Medulla oblongata (tissue), 1 donor: Measurements from ENCODE around the gene NSD2.
A peak's percentile ranks its signal among the peaks of the same experiment; 100 is the strongest.
"Not testable (repeated sequence)": the region's sequence is repeated elsewhere in the genome, so short reads cannot be mapped to it uniquely, and the experiment has no call there.

Experiments
- DNase-seq: peaks from one replicate; pipeline ENCODE4 v3.0.0-alpha.2; 2015; ENCODE audit errors: extremely low spot score

The NSD2 gene

DNA sequence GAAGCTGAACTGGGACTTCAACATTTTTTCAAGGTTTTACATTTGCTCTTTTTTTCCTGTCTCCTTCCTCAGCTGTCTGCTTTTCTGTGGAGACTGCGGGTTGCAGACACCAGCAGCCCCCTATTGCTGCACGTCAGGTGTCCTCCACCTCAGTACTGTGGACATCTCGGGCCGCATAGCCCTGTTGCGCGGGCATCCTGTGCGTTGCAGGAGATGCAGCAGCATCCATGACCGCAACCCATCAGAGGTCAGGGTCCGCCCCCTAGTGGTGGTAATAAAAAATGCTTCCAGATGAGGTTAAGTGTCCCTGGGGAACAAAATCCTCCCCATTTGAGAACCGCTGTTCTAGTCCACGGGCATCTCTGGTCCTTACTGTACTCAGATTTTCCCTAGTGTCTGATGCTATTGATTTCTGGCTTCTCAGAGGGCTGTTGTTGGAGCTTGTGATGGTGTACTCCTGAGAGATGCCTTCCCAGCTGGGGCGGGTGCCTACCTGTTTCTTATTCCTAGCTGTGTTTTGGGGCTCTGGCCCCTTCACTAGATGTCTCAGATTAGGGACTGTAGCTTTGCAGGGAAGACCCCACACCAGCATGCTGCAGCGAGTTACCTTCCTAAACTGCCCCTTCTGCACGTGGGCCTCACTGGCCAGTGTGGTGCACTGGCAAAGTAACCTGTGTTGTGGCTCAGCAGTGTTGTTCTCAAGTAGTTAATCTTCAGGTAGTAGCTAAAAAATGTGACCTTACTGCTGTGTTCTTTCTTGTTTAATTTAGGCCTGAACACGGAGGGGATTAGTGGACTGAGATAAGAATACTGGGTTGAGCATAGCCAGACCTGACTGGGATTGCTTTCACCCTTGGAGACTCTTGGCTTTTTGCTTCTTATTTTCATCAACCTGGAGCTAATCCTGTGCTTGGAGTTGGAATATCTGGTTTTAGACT is 28.2 kb downstream of the NSD2 start:
- peak; percentile 85 for DNase-seq

DNA sequence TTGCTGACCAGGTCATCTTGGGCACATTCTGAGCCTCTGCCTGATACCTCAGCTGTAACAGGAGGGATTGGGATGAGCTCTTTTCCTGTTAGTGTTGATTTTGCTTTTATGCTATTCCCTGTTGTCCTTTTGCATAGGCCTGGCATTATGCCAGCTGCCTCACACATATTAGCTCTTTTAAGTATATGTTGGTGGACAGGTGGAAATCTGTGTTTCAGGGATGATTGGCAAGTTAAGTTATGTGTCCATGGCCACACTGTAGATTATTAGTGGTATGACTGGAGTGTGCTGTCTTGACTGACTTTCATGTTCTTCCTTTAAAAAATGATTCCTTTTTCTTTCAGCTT is 28.9 kb downstream of the NSD2 start:
- no peak for DNase-seq

DNA sequence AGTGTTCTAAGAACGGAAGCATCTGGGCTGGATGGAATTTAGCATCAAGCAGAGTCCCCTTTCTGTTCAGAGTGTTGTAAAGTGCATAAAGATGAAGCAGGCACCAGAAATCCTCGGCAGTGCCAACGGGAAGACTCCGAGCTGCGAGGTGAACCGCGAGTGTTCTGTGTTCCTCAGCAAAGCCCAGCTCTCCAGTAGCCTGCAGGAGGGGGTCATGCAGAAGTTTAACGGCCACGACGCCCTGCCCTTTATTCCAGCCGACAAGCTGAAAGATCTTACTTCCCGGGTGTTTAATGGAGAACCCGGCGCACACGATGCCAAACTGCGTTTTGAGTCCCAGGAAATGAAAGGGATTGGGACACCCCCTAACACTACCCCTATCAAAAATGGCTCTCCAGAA is 29.4 kb downstream of the NSD2 start:
- DNase-seq, result no peak

DNA sequence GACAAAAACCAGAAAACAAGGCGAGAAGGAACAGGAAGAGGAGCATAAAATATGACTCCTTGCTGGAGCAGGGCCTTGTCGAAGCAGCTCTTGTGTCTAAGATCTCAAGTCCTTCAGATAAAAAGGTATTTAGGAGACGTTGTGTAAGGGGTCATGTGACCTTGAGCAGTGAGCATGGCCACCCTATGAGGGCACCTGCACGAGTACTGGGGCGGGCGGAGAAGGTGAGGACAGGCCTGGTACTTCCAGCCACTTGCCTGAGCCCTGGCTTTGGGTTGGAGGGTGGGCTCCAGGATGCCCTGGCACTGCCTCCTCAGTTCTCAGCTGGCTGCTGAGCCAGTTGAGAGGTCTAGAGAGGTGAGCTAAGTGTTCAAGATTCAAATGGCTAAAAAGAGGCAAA is 29.9 kb downstream of the NSD2 start:
- DNase-seq, result no peak

DNA sequence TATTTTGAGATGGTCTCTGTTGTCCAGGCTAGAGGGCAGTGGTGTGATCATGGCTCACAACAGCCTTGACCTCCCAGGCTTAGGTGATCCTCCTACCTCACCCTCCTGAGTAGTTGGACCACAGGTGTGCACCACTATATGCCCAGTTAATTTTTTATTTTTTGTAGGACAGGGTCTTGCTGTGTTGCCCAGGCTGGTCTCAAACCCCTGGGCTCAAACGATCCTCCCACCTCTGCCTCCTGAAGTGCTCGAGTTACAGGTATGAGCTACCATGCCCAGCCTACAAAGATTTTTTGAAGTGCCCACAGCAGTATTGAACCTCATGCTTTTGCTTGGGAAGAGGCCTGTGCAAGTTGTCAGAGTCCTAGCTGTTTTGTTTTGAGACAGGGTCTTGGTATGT is 31.1 kb downstream of the NSD2 start:
- DNase-seq, result no peak

DNA sequence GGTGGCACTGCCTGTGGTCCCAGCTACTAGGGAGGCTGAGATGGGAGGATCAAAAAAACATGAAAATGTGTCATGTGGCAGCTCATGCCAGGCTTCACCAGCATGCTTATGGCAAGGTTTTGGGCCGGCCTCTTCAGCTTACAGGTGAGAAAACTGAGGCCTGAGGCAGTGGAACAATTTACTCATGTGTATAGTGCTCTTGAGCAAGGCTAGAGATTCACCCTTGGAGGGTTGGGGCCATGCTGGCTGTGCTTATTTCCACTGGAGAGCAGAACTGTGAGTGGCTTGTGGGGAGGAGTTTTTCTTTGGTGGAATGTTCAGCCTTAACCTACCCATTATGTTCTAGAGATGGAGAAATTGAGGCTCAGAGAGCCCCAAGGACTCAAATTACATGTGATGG is 31.8 kb downstream of the NSD2 start:
- DNase-seq, result no peak

DNA sequence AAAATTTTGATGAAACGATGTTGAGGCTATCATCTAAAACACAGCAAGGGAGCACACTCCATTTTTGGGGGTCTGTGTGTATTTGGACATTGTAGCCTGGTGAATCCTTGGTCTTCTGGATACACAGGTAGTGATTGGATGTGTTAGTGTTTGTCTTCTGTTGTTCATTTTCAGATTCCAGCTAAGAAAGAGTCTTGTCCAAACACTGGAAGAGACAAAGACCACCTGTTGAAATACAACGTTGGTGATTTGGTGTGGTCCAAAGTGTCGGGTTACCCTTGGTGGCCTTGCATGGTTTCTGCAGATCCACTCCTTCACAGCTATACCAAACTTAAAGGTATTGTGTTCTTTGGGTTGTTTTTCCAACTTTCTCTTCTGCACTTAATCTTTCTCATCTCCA is 32.8 kb downstream of the NSD2 start:
- DNase-seq, result no peak

DNA sequence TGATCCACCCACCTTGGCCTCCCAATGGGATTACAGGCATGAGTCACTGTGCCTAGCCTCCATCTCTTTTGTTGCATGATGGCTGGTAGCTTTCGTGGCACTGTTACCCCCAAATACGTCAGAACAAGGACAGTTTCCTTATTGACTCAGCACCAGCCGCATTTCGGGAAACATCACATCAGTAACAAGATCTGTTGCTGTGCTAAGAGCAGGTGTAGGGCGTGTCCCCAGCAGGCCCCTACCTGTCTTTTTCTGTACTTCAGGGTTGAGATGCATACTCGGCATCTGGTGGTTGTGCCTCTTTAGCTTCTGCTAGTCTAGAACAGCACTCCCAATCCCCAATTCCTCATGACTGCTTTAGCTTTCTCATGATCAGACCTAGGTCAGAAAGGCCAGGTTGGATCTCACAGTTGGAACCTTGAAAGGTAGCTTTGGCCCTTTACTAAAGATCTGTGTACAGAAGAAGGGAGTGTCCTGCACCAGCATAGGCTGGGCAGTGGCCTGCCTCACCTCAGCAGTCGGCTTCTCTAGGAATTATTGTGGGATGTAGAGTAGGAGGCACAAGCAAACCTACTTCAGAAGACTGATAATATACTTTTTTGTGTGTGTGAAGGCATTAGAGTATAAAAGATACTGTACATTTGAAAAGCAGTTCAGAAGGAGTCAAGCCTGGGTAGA is 36.8 kb downstream of the NSD2 start:
- no peak for DNase-seq

DNA sequence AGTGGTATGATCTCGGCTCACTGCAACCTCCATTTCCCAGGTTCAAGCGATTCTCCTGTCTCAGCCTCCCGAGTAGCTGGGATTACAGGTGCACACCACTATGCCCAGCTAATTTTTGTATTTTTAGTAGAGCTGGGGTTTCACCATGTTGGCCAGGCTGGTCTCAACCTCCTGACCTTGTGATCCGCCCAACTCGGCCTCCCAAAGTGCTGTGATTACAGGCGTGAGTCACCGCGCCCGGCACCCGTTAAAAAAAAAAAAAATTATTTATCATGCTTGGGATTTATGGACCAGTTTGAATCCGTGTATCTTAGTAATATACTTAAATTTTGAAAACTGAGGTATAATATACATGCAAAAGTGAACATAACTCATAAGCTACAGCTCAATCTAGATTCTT is 38.5 kb downstream of the NSD2 start:
- not testable (repeated sequence) for DNase-seq

DNA sequence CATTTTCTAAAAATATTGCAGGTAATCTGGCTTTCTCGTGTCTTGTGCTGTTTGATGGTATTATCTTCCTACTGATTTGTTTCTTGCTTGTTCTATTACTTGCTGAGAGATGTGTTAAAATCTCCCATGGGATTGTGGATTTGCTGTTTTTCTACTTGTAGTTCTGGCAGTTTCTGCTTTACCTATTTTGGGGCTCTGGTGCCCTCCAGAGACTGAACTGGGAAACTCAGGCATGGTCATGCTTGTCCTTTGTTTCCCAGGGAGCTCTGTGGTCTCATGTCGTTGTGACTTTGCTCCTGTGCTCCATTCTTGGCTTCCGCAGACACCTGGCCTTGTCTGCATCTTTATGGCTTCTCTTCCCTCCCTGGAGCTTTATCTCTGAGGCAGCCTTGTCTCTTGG is 39.5 kb downstream of the NSD2 start:
- peak; percentile 83 for DNase-seq

DNA sequence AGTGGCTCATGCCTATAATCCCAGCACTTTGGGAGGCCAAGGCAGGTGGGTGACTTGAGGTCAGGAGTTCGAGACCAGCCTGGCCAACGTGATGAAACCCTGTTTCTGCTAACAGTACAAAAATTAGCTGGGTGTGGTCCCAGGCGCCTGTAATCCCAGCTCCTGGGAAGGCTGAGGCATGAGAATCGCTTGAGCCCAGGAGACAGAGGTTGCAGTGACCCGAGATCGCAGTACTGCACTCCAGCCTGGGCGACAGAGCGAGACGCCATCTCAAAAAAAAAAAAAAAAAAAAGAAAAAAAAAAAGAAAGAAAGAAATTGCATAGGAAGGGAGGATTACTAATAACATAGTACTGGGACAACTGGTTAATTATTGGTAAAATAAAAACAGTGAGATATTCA is 40.1 kb downstream of the NSD2 start:
- not testable (repeated sequence) for DNase-seq

DNA sequence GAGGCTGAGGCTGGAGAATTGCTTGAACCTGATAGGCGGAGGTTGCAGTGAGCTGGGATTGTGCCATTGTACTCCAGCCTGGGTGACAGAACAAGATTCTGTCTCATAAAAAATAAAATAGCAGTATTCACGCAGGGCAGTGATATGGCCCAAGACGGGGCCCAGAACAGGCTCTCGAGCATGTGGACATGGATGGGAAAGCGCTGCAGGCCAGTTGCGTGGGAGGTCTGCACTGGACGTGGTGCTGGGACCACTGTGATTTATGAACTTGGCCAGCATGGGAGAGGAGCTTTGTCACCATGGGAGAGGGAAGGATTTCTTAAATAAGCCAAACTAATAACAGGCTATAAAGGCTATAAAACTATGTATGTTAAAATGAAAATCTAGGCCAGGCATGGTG is 51.6 kb downstream of the NSD2 start:
- no peak for DNase-seq

DNA sequence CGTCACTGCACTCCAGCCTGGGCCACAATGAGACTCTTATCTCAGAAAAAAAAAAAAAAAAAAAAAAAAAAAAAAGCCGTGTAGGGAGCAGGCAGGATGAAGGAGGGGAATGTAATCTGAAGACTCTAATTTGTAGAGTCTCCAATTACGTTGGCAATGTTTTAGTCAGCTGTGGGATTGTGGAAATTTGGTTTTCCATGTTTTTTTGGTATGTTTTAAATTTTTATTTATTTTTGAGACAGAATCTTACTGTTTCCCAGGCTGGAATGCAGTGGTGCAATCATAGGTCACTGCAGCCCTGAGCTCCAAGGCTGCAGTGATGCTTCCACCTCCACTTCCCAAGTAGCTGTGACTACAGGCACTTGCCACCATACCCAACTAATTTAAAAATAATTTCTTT is 56.5 kb downstream of the NSD2 start:
- no peak for DNase-seq

DNA sequence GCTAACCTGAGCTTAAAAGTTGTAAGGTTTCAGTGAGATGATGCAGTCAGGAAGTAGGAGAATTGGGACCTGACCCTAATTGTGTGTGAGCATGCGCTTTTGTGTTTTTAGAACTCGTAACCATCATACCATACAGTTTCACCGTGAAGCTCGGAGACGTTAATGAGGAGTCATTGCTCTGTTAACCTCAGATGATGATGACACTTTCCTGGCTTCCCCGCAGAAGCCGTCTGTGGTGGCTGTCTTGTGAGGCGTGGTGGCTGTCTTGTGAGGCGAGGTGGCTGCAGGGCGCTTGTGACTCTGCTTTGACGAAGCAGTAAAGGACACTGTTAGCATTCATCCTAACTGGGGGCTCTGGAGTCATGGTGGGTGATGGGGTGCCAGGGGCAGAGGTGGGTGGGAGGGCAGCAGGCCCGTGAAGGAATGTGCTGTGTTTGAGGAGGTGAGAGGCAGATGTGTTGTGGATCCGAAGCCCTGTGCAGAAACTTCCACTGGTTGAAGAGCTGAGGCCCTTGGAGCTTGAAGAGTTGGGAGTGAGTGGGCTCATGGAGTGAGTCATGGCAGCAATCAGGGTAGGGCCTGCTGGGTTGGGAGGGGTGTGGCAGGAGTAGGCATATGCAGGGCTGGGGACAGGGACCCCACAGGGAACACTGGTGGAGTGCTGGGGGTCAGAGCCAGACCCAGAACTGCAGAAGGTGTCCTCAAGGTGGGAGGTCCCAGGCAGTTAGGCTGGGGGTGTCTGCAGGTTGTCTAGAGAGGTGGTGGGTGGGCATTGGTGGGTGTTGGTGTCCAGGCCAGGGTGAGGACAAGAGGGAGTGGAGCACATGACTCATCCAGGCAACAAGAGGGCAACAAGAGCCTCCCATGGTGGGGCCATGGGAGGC is 57.4 kb downstream of the NSD2 start:
- DNase-seq, result no peak

DNA sequence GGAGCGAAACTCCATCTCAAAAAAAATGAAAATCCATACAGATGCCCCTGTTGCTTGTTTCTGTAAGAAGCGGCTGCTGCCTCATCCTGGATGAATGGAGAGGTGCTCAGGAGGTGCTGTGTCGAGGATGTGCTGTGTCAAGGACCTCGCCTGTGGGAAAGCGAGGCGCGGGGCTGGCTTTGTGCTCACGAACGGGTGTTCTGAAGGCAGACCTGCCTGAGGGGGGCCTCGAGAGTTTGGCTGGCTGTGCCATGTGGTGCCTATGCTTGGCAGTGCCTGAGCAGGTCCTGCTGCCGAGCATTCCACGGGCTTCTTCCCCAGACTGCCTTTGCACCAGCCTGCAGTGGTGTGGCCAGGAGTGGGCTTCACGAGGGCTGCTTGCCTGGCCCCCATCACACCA is 61.5 kb downstream of the NSD2 start:
- no peak for DNase-seq

DNA sequence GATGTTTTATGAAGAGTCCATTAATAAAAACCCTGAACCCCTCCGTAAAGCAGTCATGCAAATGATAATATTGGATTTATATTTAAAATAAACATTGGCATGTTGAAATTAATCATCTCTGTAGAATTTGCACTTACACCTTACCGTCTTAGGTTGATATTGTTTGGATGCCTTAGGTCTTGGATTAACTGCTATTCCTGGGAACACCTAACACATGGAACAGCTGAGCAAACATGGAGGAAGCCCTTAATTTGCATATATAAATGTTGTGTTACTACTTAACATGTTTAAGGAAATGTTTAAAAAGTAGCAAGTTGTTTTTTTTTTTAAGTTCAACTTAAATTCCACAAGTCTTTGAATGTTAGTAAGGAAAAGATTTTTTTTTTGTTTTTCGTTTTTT is 62.5 kb downstream of the NSD2 start:
- DNase-seq, result no peak

DNA sequence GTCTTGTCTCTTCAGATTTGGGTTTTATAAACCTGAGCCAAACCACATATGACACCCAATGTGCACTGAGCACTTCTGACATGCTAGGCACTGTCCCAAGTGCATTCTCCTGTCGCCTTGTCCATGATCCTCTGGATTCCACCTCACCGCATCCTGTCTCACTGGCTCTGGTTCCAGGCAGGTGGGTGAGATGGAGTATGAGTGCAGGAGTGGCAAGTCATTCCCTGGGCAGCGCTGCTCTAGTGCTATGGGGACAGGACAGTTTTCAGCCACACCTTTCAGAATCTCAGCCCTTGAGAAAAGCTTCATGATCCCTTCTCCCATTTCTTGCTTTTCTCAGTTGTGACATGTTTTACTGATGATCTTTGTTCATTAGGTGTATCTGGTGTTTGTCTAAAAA is 66.4 kb downstream of the NSD2 start:
- DNase-seq, result no peak

DNA sequence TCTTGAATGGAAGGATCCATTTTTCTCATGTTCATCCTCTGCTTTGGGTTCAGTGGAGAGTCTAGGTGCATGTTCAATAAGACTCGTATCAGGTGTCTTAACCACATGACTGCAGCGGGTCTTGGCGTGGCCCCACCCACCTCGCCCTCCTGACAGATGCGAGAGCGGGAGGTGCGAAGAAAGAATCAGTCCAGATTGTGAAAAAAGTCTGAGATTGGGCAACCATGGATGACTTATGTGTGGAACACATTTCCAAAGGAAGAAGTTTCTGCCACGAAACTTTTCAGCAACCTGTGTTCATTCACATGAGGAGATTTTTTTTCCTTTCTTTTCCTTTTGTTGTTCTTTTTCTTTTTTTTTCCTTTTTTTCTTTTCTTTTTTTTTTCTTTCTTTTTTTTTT is 66.8 kb downstream of the NSD2 start:
- no peak for DNase-seq

DNA sequence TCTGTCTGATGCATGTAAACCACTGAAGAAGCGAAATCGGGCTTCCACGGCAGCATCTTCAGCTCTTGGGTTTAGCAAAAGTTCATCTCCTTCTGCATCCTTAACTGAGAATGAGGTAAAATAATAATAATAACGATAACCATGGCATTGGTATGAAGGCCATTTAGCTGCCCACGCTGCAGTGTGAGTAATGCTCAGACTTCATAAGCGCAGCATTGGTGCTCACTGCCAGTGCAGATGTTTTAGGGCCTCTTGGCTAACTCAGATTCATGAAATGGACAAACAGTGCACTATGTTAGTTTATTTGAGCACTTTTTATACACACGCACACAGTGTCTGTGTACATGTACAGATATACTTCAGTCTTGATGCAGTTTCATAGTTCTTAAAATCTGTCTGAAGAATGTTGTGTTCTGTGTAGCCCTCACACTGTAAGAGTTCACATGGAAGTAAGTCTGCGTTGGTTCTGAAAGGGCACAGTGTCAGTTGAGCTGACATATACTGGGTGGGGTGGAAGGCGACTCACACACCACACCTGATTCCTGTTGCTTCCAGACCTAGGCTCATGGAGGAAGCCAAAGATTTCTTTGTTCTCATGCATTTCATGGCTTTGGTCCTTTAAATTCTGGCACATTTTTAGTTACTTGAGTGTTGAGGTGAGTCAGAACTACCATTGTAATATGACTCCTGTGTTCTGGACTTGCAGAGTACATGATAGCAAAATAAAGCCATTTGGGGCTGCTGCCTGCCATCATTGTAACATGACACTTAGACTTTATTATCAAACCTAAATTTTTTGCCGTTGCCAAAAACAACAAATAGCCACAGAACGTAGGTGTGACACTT is 68.7 kb downstream of the NSD2 start:
- DNase-seq, result no peak

DNA sequence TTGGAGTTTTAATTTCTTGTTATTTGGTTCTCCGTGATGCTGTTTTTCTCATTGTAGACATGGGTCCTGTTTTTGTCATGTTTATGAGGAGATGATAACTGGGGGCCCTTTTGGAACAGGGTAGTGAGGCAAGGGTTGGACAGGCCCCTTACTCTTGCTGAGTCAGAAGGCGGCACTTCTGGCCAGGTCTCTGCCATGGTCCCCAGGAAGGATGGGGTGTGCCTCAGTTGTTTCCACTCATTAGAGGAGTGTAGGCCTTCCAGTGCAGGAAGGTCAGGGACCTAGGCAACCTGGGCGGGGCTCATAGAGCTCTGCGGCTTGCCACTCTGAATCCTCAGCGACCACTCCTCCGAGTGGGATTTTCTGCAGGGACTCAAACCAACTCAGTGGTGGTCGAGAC is 69.4 kb downstream of the NSD2 start:
- DNase-seq, result no peak

DNA sequence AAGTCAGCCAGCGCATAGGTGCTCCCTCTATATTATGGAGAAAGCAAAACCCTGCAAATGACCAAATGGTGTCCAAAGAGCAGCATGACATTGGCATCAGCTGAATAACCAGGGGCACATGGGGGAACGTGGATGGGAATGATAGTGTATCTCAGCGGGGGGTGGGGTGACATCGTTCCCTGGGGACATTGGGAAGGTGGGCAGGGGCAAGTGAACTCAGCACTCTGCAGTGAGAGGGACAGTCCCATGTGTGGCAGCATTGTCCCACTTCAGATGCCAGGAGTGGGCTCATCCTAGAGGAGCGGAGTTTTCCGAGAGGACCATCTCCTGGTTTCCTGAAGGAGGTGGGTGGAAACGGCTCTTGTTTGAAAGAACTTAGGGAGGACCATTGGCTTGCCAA is 72.7 kb downstream of the NSD2 start:
- no peak for DNase-seq
